Measurements from ENCODE around the gene ZKSCAN1.
"Not testable (repeated sequence)": the region's sequence is repeated elsewhere in the genome, so short reads cannot be mapped to it uniquely, and the experiment has no call there.

The ZKSCAN1 gene

DNA sequence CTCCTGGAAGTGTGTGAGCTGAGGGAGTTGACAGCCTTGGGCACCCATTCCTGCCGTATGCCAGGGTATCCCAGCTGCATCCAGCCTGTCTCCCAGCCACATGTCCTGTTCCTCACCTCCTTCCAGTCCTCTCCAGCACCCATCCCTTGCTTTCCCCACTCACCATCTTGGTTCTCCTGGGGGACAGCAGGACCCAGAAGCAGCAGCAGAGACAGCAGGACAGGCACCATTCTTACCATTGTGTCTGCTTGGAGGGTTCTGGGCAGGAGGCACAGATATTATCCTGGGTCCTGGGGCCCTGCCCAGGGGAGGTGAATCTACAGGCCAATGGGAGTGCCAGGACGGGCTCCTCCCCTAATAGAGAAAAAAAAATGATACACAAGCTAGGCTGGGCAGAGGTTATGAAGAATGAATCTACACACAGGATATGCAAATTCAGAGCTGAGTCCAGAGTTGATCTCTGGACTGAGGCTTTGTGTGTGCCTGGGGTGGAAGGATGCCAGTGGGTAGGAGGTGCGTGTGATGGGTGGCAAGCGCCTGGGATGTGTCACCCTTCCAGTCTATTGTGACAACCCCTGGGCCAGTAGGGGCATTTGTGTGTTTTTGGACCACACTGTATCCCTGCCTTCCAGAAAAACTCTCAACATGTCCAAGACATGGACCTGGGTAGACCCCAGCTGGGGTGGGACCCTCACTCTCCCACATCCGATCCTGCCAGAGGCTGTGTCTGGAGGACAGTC, 39.4 kb upstream of the ZKSCAN1 start, which contains the start of gene AZGP1:
Gene AZGP1 (minus strand): TSS at position 250 of the 740 bp plus-strand sequence. CDS start 11 bp downstream, at position 239.
- H3K36me3 ChIP-seq (replicated peaks) = no peaks in the 10 kb centered on the region
- no peaks in the 10 kb centered on the region for H3K27me3 ChIP-seq (replicated peaks)
- DNase-seq = no peak
- in situ Hi-C loops (cut with HindIII; ENCODE audit: low pct_ligation_motif_present, low sequenced_read_pairs) = loop anchor here (25.0 kb wide), 1 partner anchor 111 kb away; the partner anchor contains the start of genes COPS6 and ZNF3
- no peak within 1 kb of the TSS for H3K4me3 ChIP-seq (ENCODE audit: low read depth, low read length)
- no peak within 1 kb of the TSS for H3K27ac ChIP-seq
- TF ChIP-seq, protein P1, sequence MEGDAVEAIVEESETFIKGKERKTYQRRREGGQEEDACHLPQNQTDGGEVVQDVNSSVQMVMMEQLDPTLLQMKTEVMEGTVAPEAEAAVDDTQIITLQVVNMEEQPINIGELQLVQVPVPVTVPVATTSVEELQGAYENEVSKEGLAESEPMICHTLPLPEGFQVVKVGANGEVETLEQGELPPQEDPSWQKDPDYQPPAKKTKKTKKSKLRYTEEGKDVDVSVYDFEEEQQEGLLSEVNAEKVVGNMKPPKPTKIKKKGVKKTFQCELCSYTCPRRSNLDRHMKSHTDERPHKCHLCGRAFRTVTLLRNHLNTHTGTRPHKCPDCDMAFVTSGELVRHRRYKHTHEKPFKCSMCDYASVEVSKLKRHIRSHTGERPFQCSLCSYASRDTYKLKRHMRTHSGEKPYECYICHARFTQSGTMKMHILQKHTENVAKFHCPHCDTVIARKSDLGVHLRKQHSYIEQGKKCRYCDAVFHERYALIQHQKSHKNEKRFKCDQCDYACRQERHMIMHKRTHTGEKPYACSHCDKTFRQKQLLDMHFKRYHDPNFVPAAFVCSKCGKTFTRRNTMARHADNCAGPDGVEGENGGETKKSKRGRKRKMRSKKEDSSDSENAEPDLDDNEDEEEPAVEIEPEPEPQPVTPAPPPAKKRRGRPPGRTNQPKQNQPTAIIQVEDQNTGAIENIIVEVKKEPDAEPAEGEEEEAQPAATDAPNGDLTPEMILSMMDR (IDR thresholded peaks at IDR 0.05; ENCODE audit: low read depth, low read length, missing control alignments) = no peak

DNA sequence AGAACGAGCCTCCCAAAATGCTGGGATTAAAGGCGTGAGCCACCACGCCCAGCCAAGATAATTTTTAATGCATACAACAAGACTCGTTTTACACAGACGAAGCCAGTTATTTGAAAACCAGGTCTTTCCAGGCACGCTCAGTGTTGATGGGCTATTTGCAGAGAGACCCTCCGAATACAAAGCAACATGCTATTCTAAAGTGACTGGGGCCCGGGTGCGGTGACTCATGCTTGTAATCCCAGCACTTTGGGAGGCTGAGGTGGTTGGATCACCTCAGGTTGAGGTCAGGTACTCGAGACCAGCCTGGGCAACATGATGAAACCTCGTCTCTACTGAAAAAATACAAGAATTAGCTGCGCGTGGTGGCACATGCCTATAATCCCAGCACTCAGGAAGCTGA, 38.8 kb upstream of the ZKSCAN1 start:
- no peaks in the 10 kb centered on the region for H3K27me3 ChIP-seq (replicated peaks)
- in situ Hi-C loops (cut with HindIII; ENCODE audit: low pct_ligation_motif_present, low sequenced_read_pairs) = loop anchor here (25.0 kb wide), 1 partner anchor 111 kb away; the partner anchor contains the start of genes COPS6 and ZNF3
- H3K27ac ChIP-seq = no peak overlapping the region
- DNase-seq = no peak
- no peaks in the 10 kb centered on the region for H3K36me3 ChIP-seq (replicated peaks)
- TF ChIP-seq, protein P1 (IDR thresholded peaks at IDR 0.05; ENCODE audit: low read depth, low read length, missing control alignments) = no peak
- H3K4me3 ChIP-seq (ENCODE audit: low read depth, low read length) = no peak overlapping the region

DNA sequence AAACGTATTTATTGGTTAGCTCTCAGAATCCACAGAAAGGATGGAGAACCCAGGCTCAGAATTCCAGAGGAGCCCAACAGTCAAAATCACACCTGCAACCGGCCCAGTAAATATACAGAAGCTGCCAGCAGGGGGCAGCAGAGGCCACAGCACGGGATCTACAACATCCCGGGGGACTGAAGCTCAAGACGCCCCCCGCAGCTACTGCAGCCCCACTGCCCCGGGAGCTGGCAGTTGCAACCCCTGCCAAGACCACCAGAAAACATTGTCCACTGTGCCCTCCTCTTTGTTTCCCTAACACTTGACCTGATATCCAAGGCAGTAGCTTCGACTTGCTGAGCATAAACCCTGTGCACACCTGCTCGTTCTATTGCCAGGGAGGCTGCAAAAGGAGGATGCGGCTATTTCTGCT, 35.6 kb upstream of the ZKSCAN1 start:
- not testable (repeated sequence) for H3K4me3 ChIP-seq (ENCODE audit: low read depth, low read length); H3K36me3 ChIP-seq (replicated peaks); H3K27me3 ChIP-seq (replicated peaks); H3K27ac ChIP-seq
- TF ChIP-seq, protein P1 (IDR thresholded peaks at IDR 0.05; ENCODE audit: low read depth, low read length, missing control alignments) = peak; percentile 59
- peak; percentile 26 for DNase-seq
- in situ Hi-C loops (cut with HindIII; ENCODE audit: low pct_ligation_motif_present, low sequenced_read_pairs) = loop anchor here (25.0 kb wide), 1 partner anchor 107 kb away; the partner anchor contains the start of genes COPS6 and ZNF3

DNA sequence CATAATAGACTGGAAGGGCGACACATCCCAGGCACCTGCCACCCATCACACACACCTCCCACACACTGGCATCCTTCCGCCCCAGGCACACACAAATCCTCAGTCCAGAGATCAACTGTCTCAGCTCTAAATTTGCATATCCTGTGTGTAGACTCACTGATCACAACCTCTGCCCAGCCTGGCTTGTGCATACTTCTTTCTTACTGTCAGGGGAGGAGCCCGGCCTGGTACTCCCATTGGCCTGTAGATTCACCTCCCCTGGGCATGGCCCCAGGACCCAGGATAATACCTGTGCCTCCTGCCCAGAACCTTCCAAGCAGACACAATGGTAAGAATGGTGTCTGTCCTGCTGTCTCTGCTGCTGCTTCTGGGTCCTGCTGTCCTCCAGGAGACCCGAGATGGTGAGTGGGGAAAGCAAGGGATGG, 34.9 kb upstream of the ZKSCAN1 start:
- DNase-seq; H3K27me3 ChIP-seq (replicated peaks); H3K4me3 ChIP-seq (ENCODE audit: low read depth, low read length); H3K36me3 ChIP-seq (replicated peaks); H3K27ac ChIP-seq: not testable (repeated sequence)
- in situ Hi-C loops (cut with HindIII; ENCODE audit: low pct_ligation_motif_present, low sequenced_read_pairs) = loop anchor here (25.0 kb wide), 1 partner anchor 107 kb away; the partner anchor contains the start of genes COPS6 and ZNF3

DNA sequence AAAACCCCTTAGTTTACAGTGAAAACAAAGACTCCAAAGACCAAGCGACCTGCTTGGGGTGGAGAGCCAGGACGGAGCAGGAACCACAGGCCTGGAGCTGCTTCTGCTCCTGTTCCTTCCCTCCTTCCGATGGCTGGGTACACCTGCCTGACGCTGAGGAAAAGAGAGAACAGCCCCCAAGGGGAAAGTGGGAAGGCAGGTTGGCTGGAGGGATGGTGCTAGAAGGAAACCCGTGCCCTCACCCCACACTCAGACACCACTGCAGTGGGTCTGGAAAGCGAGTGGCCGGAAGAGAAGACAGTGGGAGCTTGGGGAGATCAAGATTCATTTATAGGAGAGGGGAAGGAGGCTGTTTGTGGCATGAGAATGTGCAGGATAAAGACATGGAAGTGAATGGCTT, 34.3 kb upstream of the ZKSCAN1 start:
- in situ Hi-C loops (cut with HindIII; ENCODE audit: low pct_ligation_motif_present, low sequenced_read_pairs) = loop anchor here (25.0 kb wide), 1 partner anchor 106 kb away; the partner anchor contains the start of genes COPS6 and ZNF3
- DNase-seq; H3K27me3 ChIP-seq (replicated peaks): not testable (repeated sequence)

DNA sequence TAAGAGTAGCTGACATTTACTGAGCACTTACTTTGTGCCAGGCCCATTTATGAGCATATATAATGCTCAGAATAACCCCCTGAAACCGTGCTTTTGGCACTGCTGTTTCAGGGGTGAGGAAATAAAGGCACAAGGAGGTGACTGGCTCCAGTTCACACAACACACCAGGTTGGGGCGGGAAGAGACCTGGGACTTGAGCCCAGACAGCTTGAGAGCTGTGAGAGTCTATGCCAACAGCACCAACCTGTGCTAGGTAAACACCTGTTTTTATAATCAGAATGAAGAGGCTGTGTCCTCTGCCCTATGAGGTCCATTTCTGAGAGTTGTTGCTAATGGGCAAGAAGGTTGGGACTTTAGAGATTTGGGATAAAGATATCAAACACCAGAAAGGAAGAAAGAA, 30.8 kb upstream of the ZKSCAN1 start:
- DNase-seq = no peak

More for the DNA sequence above, 34.3 kb upstream of the ZKSCAN1 start:
- not testable (repeated sequence) for H3K27ac ChIP-seq; H3K36me3 ChIP-seq (replicated peaks); H3K4me3 ChIP-seq (ENCODE audit: low read depth, low read length)

DNA sequence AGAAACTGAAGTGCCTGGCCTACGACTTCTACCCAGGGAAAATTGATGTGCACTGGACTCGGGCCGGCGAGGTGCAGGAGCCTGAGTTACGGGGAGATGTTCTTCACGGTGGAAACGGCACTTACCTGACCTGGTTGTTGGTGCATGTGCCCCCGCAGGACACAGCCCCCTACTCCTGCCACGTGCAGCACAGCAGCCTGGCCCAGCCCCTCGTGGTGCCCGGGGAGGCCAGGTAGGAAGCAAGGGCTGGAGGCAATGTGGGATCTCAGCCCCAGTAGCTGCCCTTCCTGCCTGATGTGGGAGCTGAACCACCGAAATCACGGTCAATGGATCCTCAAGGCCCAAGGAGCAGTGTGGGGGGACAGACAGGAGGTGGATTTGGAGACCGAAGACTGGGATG, 28.1 kb upstream of the ZKSCAN1 start:
- not testable (repeated sequence) for DNase-seq; H3K4me3 ChIP-seq (ENCODE audit: low read depth, low read length); H3K27ac ChIP-seq; H3K27me3 ChIP-seq (replicated peaks); H3K36me3 ChIP-seq (replicated peaks)
- in situ Hi-C loops (cut with HindIII; ENCODE audit: low pct_ligation_motif_present, low sequenced_read_pairs) = loop anchor here (25.0 kb wide), 1 partner anchor 100 kb away; the partner anchor contains the start of genes COPS6 and ZNF3

More for the DNA sequence above, 30.8 kb upstream of the ZKSCAN1 start:
- Histone ChIP-seq H3K36me3 (replicated peaks) (no peaks in the 10 kb centered on the region), H3K27ac (no peak overlapping the region), H3K27me3 (replicated peaks) (no peaks in the 10 kb centered on the region), H3K4me3 (ENCODE audit: low read depth, low read length) (no peak overlapping the region)
- TF ChIP-seq, protein P1 (IDR thresholded peaks at IDR 0.05; ENCODE audit: low read depth, low read length, missing control alignments) = no peak
- in situ Hi-C loops (cut with HindIII; ENCODE audit: low pct_ligation_motif_present, low sequenced_read_pairs) = loop anchor here (25.0 kb wide), 1 partner anchor 103 kb away; the partner anchor contains the start of genes COPS6 and ZNF3
